Thyroid gland (tissue), 4 donors: ENCODE data around the gene ZNF81. TPM values are rescaled to one million over a fixed set of nuclear protein-coding genes. Genes with fewer than 3 reads are reported as not detected.
A peak's percentile ranks its signal among the peaks of the same experiment; 100 is the strongest.
"Not testable (repeated sequence)": the region's sequence is repeated elsewhere in the genome, so short reads cannot be mapped to it uniquely, and the experiment has no call there.

Experiments used
- DNase-seq, 2 donors: peaks; one replicate each; pipeline ENCODE4 v3.0.0-alpha.2; 2019
- H3K27ac ChIP-seq, 3 donors: fragments of 200-600 bp; sonication (generic); 1 replicate in 2 of 3; 2 replicates in 1 of 3; pipeline ENCODE4 v1.5.1; 2016 to 2019; ENCODE audit warnings: mild to moderate bottlenecking in 1 of 3, moderate library complexity in 1 of 3
- H3K27me3 ChIP-seq: fragments of 200-600 bp; sonication (generic); one replicate; pipeline ENCODE4 v1.5.1; 2019
- H3K36me3 ChIP-seq, 2 donors: fragments of 200-600 bp; sonication (generic); one replicate each; pipeline ENCODE4 v1.5.1; 2016 to 2019
- H3K4me1 ChIP-seq, 2 donors: fragments of 200-600 bp; sonication (generic); one replicate each; pipeline ENCODE4 v1.5.1; 2017 to 2019
- H3K4me3 ChIP-seq, 3 donors: fragments of 200-600 bp; sonication (generic); replicated peaks in 1 of 3; 1 replicate in 2 of 3; 2 replicates in 1 of 3; pipeline ENCODE4 v1.5.1; 2016; ENCODE audit warnings: mild to moderate bottlenecking in 1 of 3
- H3K9me3 ChIP-seq: fragments of 200-600 bp; sonication (generic); one replicate; pipeline ENCODE4 v1.5.1; 2017
- CTCF ChIP-seq, 6 experiments: fragments of 200-600 bp in 3 of 6; fragments of 450-650 bp in 3 of 6; sonication (generic) in 3 of 6; IDR thresholded peaks; one replicate each; pipeline ENCODE4 v1.5.1; 2016 to 2019; ENCODE audit warnings: antibody characterized with exemption in 6 of 6, mild to moderate bottlenecking in 2 of 6, inconsistent platforms in 1 of 6, moderate library complexity in 1 of 6
- POLR2A ChIP-seq, 2 donors: fragments of 450-650 bp; IDR thresholded peaks; one replicate each; pipeline ENCODE4 v1.6.1; 2017; ENCODE audit warnings: antibody characterized with exemption in 2 of 2, mild to moderate bottlenecking in 2 of 2, moderate library complexity in 1 of 2
- WGBS, 2 donors: methylation state at CpG; one replicate each; pipeline ENCODE4 v1.1.5; 2017; 5-methylcytosine and 5-hydroxymethylcytosine counted together
- intact Hi-C: fragments of 100-400 bp; cut with DNase I; formaldehyde crosslinking; loops from one replicate; pipeline ENCODE4 v1.15.1; 2023
- total RNA-seq, 4 donors: library from RNA; depleted of rRNA; stranded (reverse); fragments of >200 nt; gene quantifications; one replicate each; pipeline ENCODE4 v1.2.3, GENCODE V29; 2016

ZNF81 gene
- total RNA-seq, 4 donors from 2014 or later: 7.1 to 17.8 (median 12.2) TPM

GRCh38 chrX:47846040-47846439 lies 9.3 kb downstream of the ZNF81 start:
- H3K9me3 ChIP-seq: no peaks in the 10 kb centered on the region
- H3K36me3 ChIP-seq: peaks cover 0 to 11% of the 10 kb centered on the region in 2 donors
- TF ChIP-seq CTCF (IDR thresholded peaks at IDR 0.05) (no peak), POLR2A (IDR thresholded peaks at IDR 0.05) (no peak)
- no peak overlapping the region for H3K4me3 ChIP-seq
- no peaks in the 10 kb centered on the region for H3K4me1 ChIP-seq
- no peaks in the 10 kb centered on the region for H3K27me3 ChIP-seq
- 90 to 91% methylated on average over 7 of the region's 7 CpGs for WGBS, 2 donors
- DNase-seq: no peak
- intact Hi-C loops: no loop called here
- no peak overlapping the region for H3K27ac ChIP-seq

GRCh38 chrX:47849778-47850177 lies 13.1 kb downstream of the ZNF81 start:
- WGBS, 2 donors: 68 to 81% methylated on average over 2 of the region's 2 CpGs
- intact Hi-C loops: no loop called here
- Histone ChIP-seq H3K27me3 (no peaks in the 10 kb centered on the region), H3K36me3 (peaks cover 0 to 11% of the 10 kb centered on the region in 2 donors), H3K4me1 (no peaks in the 10 kb centered on the region), H3K27ac (no peak overlapping the region), H3K9me3 (no peaks in the 10 kb centered on the region), H3K4me3 (no peak overlapping the region)
- TF ChIP-seq CTCF (IDR thresholded peaks at IDR 0.05) (no peak), POLR2A (IDR thresholded peaks at IDR 0.05) (no peak)
- DNase-seq: no peak

- H3K36me3 ChIP-seq: peaks cover 0 to 11% of the 10 kb centered on the region in 2 donors
- intact Hi-C loops, H3K27ac ChIP-seq, H3K4me1 ChIP-seq, DNase-seq, H3K9me3 ChIP-seq, H3K27me3 ChIP-seq, H3K4me3 ChIP-seq: not testable (repeated sequence)
- WGBS, 2 donors: 83% methylated on average over 1 of the region's 2 CpGs; no CpG with 5 or more reads in 1 of the 2 donors
Observed at GRCh38 chrX:47850389-47850788, 13.7 kb downstream of the ZNF81 start.

GRCh38 chrX:47850901-47851300 lies 14.2 kb downstream of the ZNF81 start:
- no peak overlapping the region for H3K27ac ChIP-seq
- no peak for DNase-seq
- H3K36me3 ChIP-seq: peaks cover 0 to 11% of the 10 kb centered on the region in 2 donors
- intact Hi-C loops: no loop called here
- H3K4me3 ChIP-seq: no peak overlapping the region
- 83 to 87% methylated on average over 1 of the region's 1 CpG for WGBS, 2 donors
- H3K4me1 ChIP-seq: no peaks in the 10 kb centered on the region
- no peaks in the 10 kb centered on the region for H3K27me3 ChIP-seq
- no peaks in the 10 kb centered on the region for H3K9me3 ChIP-seq
- TF ChIP-seq POLR2A (IDR thresholded peaks at IDR 0.05): no peak
- TF ChIP-seq CTCF (IDR thresholded peaks at IDR 0.05): no peak

GRCh38 chrX:47854474-47854873 lies 17.8 kb downstream of the ZNF81 start:
- intact Hi-C loops: no loop called here

More at GRCh38 chrX:47854474-47854873, 17.8 kb downstream of the ZNF81 start:
- no peak overlapping the region for H3K27ac ChIP-seq
- no peaks in the 10 kb centered on the region for H3K36me3 ChIP-seq
- peak; percentile 36 to 41 for DNase-seq
- peak in 4 of 6 experiments; percentile 20 to 56 (median 47) for TF ChIP-seq CTCF (IDR thresholded peaks at IDR 0.05)
- no peak for TF ChIP-seq POLR2A (IDR thresholded peaks at IDR 0.05)
- no peak overlapping the region for H3K4me3 ChIP-seq
- H3K4me1 ChIP-seq: no peaks in the 10 kb centered on the region
- H3K9me3 ChIP-seq: no peaks in the 10 kb centered on the region
- WGBS, 2 donors: 52 to 58% methylated on average over 10 of the region's 10 CpGs
- no peaks in the 10 kb centered on the region for H3K27me3 ChIP-seq
